CD14-positive monocyte (primary cell): ENCODE measurements around the gene SLC29A1. TPM values are rescaled to one million over a fixed set of nuclear protein-coding genes. Genes with fewer than 3 reads are reported as not detected.

Experiments used
- DNase-seq, 3 donors: peaks; one replicate each; pipeline ENCODE4 v3.0.0-alpha.2; 2011 to 2022
- H2AFZ ChIP-seq: 2 replicates; pipeline ENCODE4 v1.6.0; 2012; ENCODE audit warnings: mild to moderate bottlenecking, low read depth, low read length, inconsistent platforms; ENCODE audit not compliant: insufficient read depth, poor library complexity, severe bottlenecking
- H3K27ac ChIP-seq, 2 donors: 1 replicate in 1 of 2; 2 replicates in 1 of 2; pipeline ENCODE4 v1.5.1; 2012 to 2013; ENCODE audit warnings: low read length in 2 of 2, control low read depth in 1 of 2, inconsistent platforms in 1 of 2, low read depth in 1 of 2, mild to moderate bottlenecking in 1 of 2
- H3K27me3 ChIP-seq, 2 donors: one replicate each; pipeline versions ENCODE4 v1.6.0 to v1.6.1; 2011 to 2013; ENCODE audit warnings: low read length in 2 of 2; ENCODE audit not compliant: control insufficient read depth in 2 of 2, insufficient read depth in 2 of 2
- H3K36me3 ChIP-seq, 2 donors: replicated peaks in 1 of 2; 1 replicate in 1 of 2; 2 replicates in 1 of 2; pipeline versions ENCODE4 v1.5.1 to v1.6.1; 2012 to 2013; ENCODE audit warnings: low read length in 2 of 2, control low read depth in 1 of 2, inconsistent platforms in 1 of 2, mild to moderate bottlenecking in 1 of 2; ENCODE audit not compliant: insufficient read depth in 2 of 2, control insufficient read depth in 1 of 2
- H3K4me1 ChIP-seq, 2 donors: 1 replicate in 1 of 2; 2 replicates in 1 of 2; pipeline versions ENCODE4 v1.5.1 to v1.6.1; 2012 to 2013; ENCODE audit warnings: low read length in 2 of 2, control low read depth in 1 of 2, inconsistent platforms in 1 of 2, mild to moderate bottlenecking in 1 of 2, moderate library complexity in 1 of 2; ENCODE audit not compliant: insufficient read depth in 2 of 2, control insufficient read depth in 1 of 2
- H3K4me2 ChIP-seq: replicated peaks from 2 replicates; pipeline ENCODE3; 2012; ENCODE audit warnings: low read length, moderate library complexity, mild to moderate bottlenecking; ENCODE audit not compliant: poor library complexity, severe bottlenecking; ENCODE audit errors: extremely low read depth
- H3K4me3 ChIP-seq, 3 experiments: fragments of 200-600 bp in 1 of 3; sonication (generic) in 1 of 3; replicated peaks in 1 of 3; 1 replicate in 2 of 3; 2 replicates in 1 of 3; pipeline ENCODE4 v1.5.1; 2011 to 2013; ENCODE audit warnings: low read length in 3 of 3, mild to moderate bottlenecking in 3 of 3, control low read depth in 2 of 3, low read depth in 2 of 3, inconsistent platforms in 1 of 3, moderate library complexity in 1 of 3
- H3K79me2 ChIP-seq: 2 replicates; pipeline ENCODE4 v1.6.0; 2012; ENCODE audit warnings: mild to moderate bottlenecking, control low read depth, inconsistent platforms, low read length, moderate library complexity; ENCODE audit not compliant: insufficient read depth
- H3K9ac ChIP-seq: 2 replicates; pipeline ENCODE4 v1.6.0; 2017; ENCODE audit warnings: low read length, mild to moderate bottlenecking; ENCODE audit not compliant: insufficient read depth, poor library complexity, severe bottlenecking
- H3K9me3 ChIP-seq, 2 donors: replicated peaks in 1 of 2; 1 replicate in 1 of 2; 2 replicates in 1 of 2; pipeline versions ENCODE4 v1.5.1 to v1.6.1; 2012 to 2013; ENCODE audit warnings: low read length in 2 of 2, control low read depth in 1 of 2; ENCODE audit not compliant: control insufficient read depth in 1 of 2, insufficient read depth in 1 of 2
- H4K20me1 ChIP-seq: 2 replicates; pipeline ENCODE4 v1.6.0; 2012; ENCODE audit warnings: mild to moderate bottlenecking, low read length, control low read depth, moderate library complexity; ENCODE audit not compliant: insufficient read depth
- H3K27ac Mint-ChIP-seq, 7 donors: one replicate each; pipeline ENCODE4 v1.8.0; 2020; ENCODE audit warnings: mild to moderate bottlenecking in 7 of 7, mixed read lengths in 7 of 7, moderate library complexity in 6 of 7, inconsistent platforms in 2 of 7
- H3K27me3 Mint-ChIP-seq, 3 donors: one replicate each; pipeline ENCODE4 v1.8.0; 2021 to 2022; ENCODE audit warnings: low read depth in 3 of 3, mild to moderate bottlenecking in 3 of 3, mixed read lengths in 3 of 3, moderate library complexity in 3 of 3, inconsistent platforms in 1 of 3
- H3K36me3 Mint-ChIP-seq, 2 donors: one replicate each; pipeline ENCODE4 v1.8.0; 2020; ENCODE audit warnings: mixed read lengths in 2 of 2, inconsistent platforms in 1 of 2, mild to moderate bottlenecking in 1 of 2
- H3K4me1 Mint-ChIP-seq: one replicate; pipeline ENCODE4 v1.8.0; 2020; ENCODE audit warnings: mild to moderate bottlenecking, mixed read lengths
- H3K4me3 Mint-ChIP-seq, 2 donors: one replicate each; pipeline ENCODE4 v1.8.0; 2020; ENCODE audit warnings: mild to moderate bottlenecking in 2 of 2, mixed read lengths in 2 of 2, moderate library complexity in 1 of 2
- H3K9me3 Mint-ChIP-seq, 7 donors: one replicate each; pipeline ENCODE4 v1.8.0; 2020 to 2022; ENCODE audit warnings: mixed read lengths in 7 of 7, mild to moderate bottlenecking in 6 of 7, moderate library complexity in 6 of 7, inconsistent platforms in 2 of 7
- WGBS: methylation state at CpG from one replicate; pipeline ENCODE4 v1.1.5; 2013; ENCODE audit warnings: missing lambda C conversion rate; ENCODE audit not compliant: insufficient coverage; 5-methylcytosine and 5-hydroxymethylcytosine counted together
- intact Hi-C, 2 donors: fragments of 100-400 bp; cut with micrococcal nuclease; formaldehyde crosslinking; loops; one replicate each; pipeline versions ENCODE4 v1.15.0 to v1.15.1; 2023
- polyA plus RNA-seq, 3 donors: library from polyadenylated mRNA; depleted of rRNA in 1 of 3; unstranded in 2 of 3; stranded (reverse) in 1 of 3; fragments of 300-500 nt in 2 of 3; fragments of >200 nt in 1 of 3; fragmentation: Illumina TruSeq in 2 of 3; gene quantifications; 1 replicate in 2 of 3; 2 replicates in 1 of 3; pipeline ENCODE4 v1.2.3, GENCODE V29; 2012 to 2021
- TF ChIP-seq, protein P1 (sequence below): fragments of 200-600 bp; IDR thresholded peaks from one replicate; pipeline ENCODE4 v1.8.0; 2022; ENCODE audit warnings: antibody characterized with exemption, mild to moderate bottlenecking

The SLC29A1 gene
- polyA plus RNA-seq, 3 donors = 14.3 to 23.2 (median 15.0) TPM

DNA sequence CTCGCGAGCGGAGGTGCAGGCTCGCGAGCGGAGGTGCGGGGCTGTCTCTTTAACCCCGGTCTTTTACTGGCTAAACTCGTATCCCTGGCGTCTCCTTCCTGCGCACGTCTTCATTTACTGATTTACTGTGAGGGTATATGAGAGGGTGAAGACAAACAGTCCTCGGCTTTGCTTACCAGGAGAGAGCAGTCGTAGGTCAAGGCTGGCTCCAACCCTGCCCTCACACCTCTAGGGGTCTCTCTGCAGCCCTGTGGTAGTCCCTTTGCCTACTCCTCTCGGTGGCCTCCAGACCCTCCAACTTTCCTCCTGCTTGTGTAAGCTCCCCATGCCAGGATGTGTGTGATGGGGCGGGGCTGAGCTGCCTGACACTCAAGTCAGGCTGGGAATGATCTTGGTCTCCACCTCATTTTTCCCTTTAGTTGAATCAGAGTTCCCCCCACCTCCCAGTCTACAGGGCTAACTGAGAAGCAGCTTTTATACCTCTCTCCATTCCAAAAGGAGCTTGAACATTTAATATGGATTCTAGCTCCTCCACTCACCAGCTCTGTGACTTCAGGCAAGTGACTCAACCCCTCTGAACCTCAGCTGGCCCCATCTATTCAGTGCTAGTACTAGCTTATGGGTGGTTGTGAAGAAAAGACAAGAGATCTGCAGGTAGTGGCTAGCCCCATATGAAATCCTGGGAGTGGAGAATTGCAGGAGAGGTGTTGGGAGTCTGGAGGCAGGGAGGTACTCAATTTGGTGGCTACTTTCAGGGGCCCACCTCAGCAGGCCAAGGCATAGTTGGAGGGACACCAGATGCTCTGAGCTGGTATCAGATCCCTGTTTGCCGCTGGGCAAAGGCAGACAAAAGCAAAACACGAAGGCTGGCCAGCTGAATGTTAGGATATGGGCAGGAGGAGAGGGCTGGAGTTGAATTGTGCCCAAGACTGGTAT is 902 bp downstream of the SLC29A1 start:
- peak overlapping the region; percentile 15 for H3K9ac ChIP-seq

DNA sequence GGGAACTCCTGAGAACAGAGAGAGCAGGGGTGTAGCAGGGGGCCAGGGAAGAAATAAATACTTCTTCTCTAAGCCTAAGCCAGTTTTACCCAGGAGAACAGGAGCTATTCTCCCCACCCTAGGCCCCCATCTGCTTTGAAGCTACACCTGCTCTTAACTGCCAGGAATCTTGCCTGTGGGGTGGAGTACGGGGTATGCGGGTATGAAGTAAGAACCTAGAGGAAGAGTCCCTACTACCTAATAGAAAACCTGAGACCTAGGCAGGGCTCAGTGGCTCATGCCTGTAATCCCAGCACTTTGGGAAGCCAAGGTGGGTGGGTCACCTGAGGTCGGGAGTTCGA is 1.5 kb downstream of the SLC29A1 start:
- H3K9ac ChIP-seq = no peak overlapping the region
- TF ChIP-seq, protein P1, sequence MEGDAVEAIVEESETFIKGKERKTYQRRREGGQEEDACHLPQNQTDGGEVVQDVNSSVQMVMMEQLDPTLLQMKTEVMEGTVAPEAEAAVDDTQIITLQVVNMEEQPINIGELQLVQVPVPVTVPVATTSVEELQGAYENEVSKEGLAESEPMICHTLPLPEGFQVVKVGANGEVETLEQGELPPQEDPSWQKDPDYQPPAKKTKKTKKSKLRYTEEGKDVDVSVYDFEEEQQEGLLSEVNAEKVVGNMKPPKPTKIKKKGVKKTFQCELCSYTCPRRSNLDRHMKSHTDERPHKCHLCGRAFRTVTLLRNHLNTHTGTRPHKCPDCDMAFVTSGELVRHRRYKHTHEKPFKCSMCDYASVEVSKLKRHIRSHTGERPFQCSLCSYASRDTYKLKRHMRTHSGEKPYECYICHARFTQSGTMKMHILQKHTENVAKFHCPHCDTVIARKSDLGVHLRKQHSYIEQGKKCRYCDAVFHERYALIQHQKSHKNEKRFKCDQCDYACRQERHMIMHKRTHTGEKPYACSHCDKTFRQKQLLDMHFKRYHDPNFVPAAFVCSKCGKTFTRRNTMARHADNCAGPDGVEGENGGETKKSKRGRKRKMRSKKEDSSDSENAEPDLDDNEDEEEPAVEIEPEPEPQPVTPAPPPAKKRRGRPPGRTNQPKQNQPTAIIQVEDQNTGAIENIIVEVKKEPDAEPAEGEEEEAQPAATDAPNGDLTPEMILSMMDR = no peak
- H3K4me3 ChIP-seq = no peak overlapping the region
- no CpG with 5 or more reads among the region's 4 CpGs for WGBS
- H3K36me3 Mint-ChIP-seq = peaks cover 9% of the 10 kb centered on the region in 2 donors
- no peak for DNase-seq
- no peak overlapping the region for H3K4me3 Mint-ChIP-seq
- H3K27me3 ChIP-seq = peaks cover 0 to 7% of the 10 kb centered on the region in 2 donors
- peaks cover 5 to 17% (median 7%) of the 10 kb centered on the region in 3 donors for H3K27me3 Mint-ChIP-seq
- H3K4me1 Mint-ChIP-seq = peaks cover 62% of the 10 kb centered on the region
- intact Hi-C loops = loop anchor here (5.0 kb wide), 2 partner anchors 32 to 98 kb away; partner anchors contain the start of genes SLC35B2 (in 2 of the 2), MRPL14 (in 1 of the 2) and TMEM63B (in 1 of the 2)
- peaks cover 11% of the 10 kb centered on the region for H4K20me1 ChIP-seq
- H3K9me3 Mint-ChIP-seq = peaks cover 0 to 2% (median 0%) of the 10 kb centered on the region in 7 donors
- no peak overlapping the region for H2AFZ ChIP-seq
- no peaks in the 10 kb centered on the region for H3K9me3 ChIP-seq
- H3K4me1 ChIP-seq = peaks cover 54 to 58% of the 10 kb centered on the region in 2 donors
- peaks cover 0 to 3% of the 10 kb centered on the region in 2 donors for H3K36me3 ChIP-seq
- H3K79me2 ChIP-seq = peaks cover 22% of the 10 kb centered on the region
- no peak overlapping the region for H3K27ac ChIP-seq
- no peak overlapping the region for H3K27ac Mint-ChIP-seq
- H3K4me2 ChIP-seq = no peak overlapping the region

More for the DNA sequence above, 902 bp downstream of the SLC29A1 start:
- intact Hi-C loops = loop anchor here (5.0 kb wide), 2 partner anchors 33 to 97 kb away; partner anchors contain the start of genes SLC35B2 (in 2 of the 2), MRPL14 (in 1 of the 2) and TMEM63B (in 1 of the 2)
- 67% methylated on average over 3 of the region's 18 CpGs for WGBS
- no peaks in the 10 kb centered on the region for H3K36me3 ChIP-seq
- peaks cover 0 to 7% of the 10 kb centered on the region in 2 donors for H3K27me3 ChIP-seq
- peak overlapping the region in 2 of 3 experiments; percentile 26 to 73 for H3K4me3 ChIP-seq
- H3K79me2 ChIP-seq = peaks cover 24% of the 10 kb centered on the region
- Mint-ChIP-seq H3K27me3 (peaks cover 5 to 17% (median 7%) of the 10 kb centered on the region in 3 donors), H3K9me3 (peaks cover 0 to 2% (median 0%) of the 10 kb centered on the region in 7 donors), H3K4me1 (peaks cover 61% of the 10 kb centered on the region), H3K36me3 (peaks cover 2 to 8% of the 10 kb centered on the region in 2 donors), H3K4me3 (peak overlapping the region; percentile 73 to 82), H3K27ac (peak overlapping the region in 5 of 7 donors; percentile 5 to 73 (median 43))
- H3K9me3 ChIP-seq = no peaks in the 10 kb centered on the region
- H4K20me1 ChIP-seq = peaks cover 11% of the 10 kb centered on the region
- no peak for DNase-seq
- peaks cover 57 to 63% of the 10 kb centered on the region in 2 donors for H3K4me1 ChIP-seq
- peak overlapping the region; percentile 89 for H3K4me2 ChIP-seq
- H2AFZ ChIP-seq = peak overlapping the region; percentile 41
- no peak overlapping the region for H3K27ac ChIP-seq
- TF ChIP-seq, protein P1 = peak; percentile 12
